SU-DHL-6 (cell line): ENCODE results near the gene RANBP1.
"Not testable (repeated sequence)": the region's sequence is repeated elsewhere in the genome, so short reads cannot be mapped to it uniquely, and the experiment has no call there.

Source experiments
- H2AFZ ChIP-seq: fragments of 200-600 bp; sonication (generic); 2 replicates; pipeline ENCODE4 v1.6.1; 2014; ENCODE audit warnings: low read depth, mild to moderate bottlenecking, moderate library complexity, mixed read lengths, antibody characterized with exemption, low read length; ENCODE audit not compliant: severe bottlenecking
- H3F3A ChIP-seq: fragments of 200-600 bp; shearing (Covaris generic); 2 replicates; pipeline ENCODE4 v1.6.0; 2016; ENCODE audit warnings: antibody characterized with exemption, mild to moderate bottlenecking; ENCODE audit not compliant: insufficient read depth
- H3K27ac ChIP-seq: fragments of 200-600 bp; sonication (generic); 2 replicates; pipeline ENCODE4 v1.5.1; 2016; ENCODE audit warnings: low read depth, mild to moderate bottlenecking, low read length, moderate library complexity, mixed read lengths
- H3K27me3 ChIP-seq: fragments of 200-600 bp; sonication (generic), shearing (Covaris generic); 2 replicates; pipeline ENCODE4 v1.6.0; 2014; ENCODE audit warnings: mild to moderate bottlenecking, low read length
- H3K36me3 ChIP-seq: fragments of 200-600 bp; sonication (generic); 2 replicates; pipeline ENCODE4 v1.6.1; 2014; ENCODE audit warnings: mild to moderate bottlenecking, low read length, mixed read lengths
- H3K4me2 ChIP-seq: fragments of 300-600, 200-600 bp; shearing (Covaris generic), sonication (generic); 2 replicates; pipeline ENCODE4 v1.6.0; 2014; ENCODE audit warnings: low read length, low read depth, mild to moderate bottlenecking; ENCODE audit not compliant: poor library complexity, severe bottlenecking
- H3K4me3 ChIP-seq: fragments of 200-600 bp; sonication (generic); 2 replicates; pipeline ENCODE4 v1.5.1; 2014; ENCODE audit warnings: antibody characterized with exemption, low read length, mild to moderate bottlenecking, mixed read lengths; ENCODE audit not compliant: insufficient read depth, poor library complexity, severe bottlenecking
- H3K79me2 ChIP-seq: fragments of 200-600 bp; sonication (generic); 2 replicates; pipeline ENCODE4 v1.6.1; 2014; ENCODE audit warnings: mild to moderate bottlenecking, low read length, moderate library complexity; ENCODE audit not compliant: insufficient read depth
- H3K9ac ChIP-seq: fragments of 200-600 bp; sonication (generic); 2 replicates; pipeline ENCODE4 v1.7.0; 2014; ENCODE audit warnings: mild to moderate bottlenecking, low read length
- H3K9me2 ChIP-seq: fragments of 200-600 bp; sonication (generic); replicated peaks from 2 replicates; pipeline ENCODE4 v1.6.1; 2014; ENCODE audit warnings: low read length; ENCODE audit not compliant: insufficient read depth
- H3K9me3 ChIP-seq: fragments of 200-600 bp; sonication (generic); 2 replicates; pipeline ENCODE4 v1.6.1; 2014; ENCODE audit warnings: low read length, mixed read lengths; ENCODE audit not compliant: insufficient read depth
- H4K20me1 ChIP-seq: fragments of 200-600 bp; sonication (generic); 2 replicates; pipeline ENCODE4 v1.6.1; 2014; ENCODE audit warnings: low read depth, mild to moderate bottlenecking, antibody characterized with exemption, low read length, moderate library complexity, mixed read lengths
- CTCF ChIP-seq: fragments of 200-600 bp; sonication (generic); IDR thresholded peaks from one replicate; pipeline ENCODE4 v1.5.1; 2017; ENCODE audit warnings: antibody characterized with exemption, mild to moderate bottlenecking, low read length, moderate library complexity; ENCODE audit not compliant: insufficient read depth, poor library complexity, severe bottlenecking
- EZH2phosphoT487 ChIP-seq: fragments of 200-600 bp; sonication (generic), shearing (Covaris generic); conservative IDR thresholded peaks from 2 replicates; pipeline ENCODE4 v1.6.1; 2018; ENCODE audit warnings: mild to moderate bottlenecking, antibody characterized with exemption, low read length, moderate library complexity, mixed read lengths

Gene RANBP1

GRCh38 chr22:20158391-20159036 is 42.6 kb downstream of the RANBP1 start:
- H3K27me3 ChIP-seq, result no peaks in the 10 kb centered on the region
- H3K36me3 ChIP-seq, result no peaks in the 10 kb centered on the region
- no peaks in the 10 kb centered on the region for H3F3A ChIP-seq
- H2AFZ ChIP-seq, result no peak overlapping the region
- no peaks in the 10 kb centered on the region for H3K9me2 ChIP-seq
- no peak overlapping the region for H3K27ac ChIP-seq
- no peak overlapping the region for H3K4me2 ChIP-seq
- TF ChIP-seq CTCF (no peak), EZH2phosphoT487 (no peak)
- H3K79me2 ChIP-seq, result no peaks in the 10 kb centered on the region
- H4K20me1 ChIP-seq, result no peaks in the 10 kb centered on the region
- H3K4me3 ChIP-seq, result no peak overlapping the region
- no peaks in the 10 kb centered on the region for H3K9me3 ChIP-seq
- H3K9ac ChIP-seq, result no peak overlapping the region

- no peak overlapping the region for H3K27ac ChIP-seq
- H3K9me3 ChIP-seq, result no peaks in the 10 kb centered on the region
- H3K36me3 ChIP-seq, result no peaks in the 10 kb centered on the region
- no peaks in the 10 kb centered on the region for H3K27me3 ChIP-seq
- no peak overlapping the region for H2AFZ ChIP-seq
- H4K20me1 ChIP-seq, result no peaks in the 10 kb centered on the region
- no peak overlapping the region for H3K4me3 ChIP-seq
- no peaks in the 10 kb centered on the region for H3K9me2 ChIP-seq
- no peak overlapping the region for H3K4me2 ChIP-seq
- no peaks in the 10 kb centered on the region for H3F3A ChIP-seq
- no peaks in the 10 kb centered on the region for H3K79me2 ChIP-seq
- H3K9ac ChIP-seq, result no peak overlapping the region
- TF ChIP-seq EZH2phosphoT487 (no peak), CTCF (no peak)
These were observed 43.2 kb downstream of the RANBP1 start for GRCh38 chr22:20159076-20159475.

GRCh38 chr22:20159531-20159930 is 43.6 kb downstream of the RANBP1 start:
- not testable (repeated sequence) for H3K4me3 ChIP-seq, H3K27ac ChIP-seq, H3K9ac ChIP-seq

GRCh38 chr22:20160041-20160440 is 44.1 kb downstream of the RANBP1 start:
- Histone ChIP-seq H3K79me2 (no peaks in the 10 kb centered on the region), H3K27me3 (no peaks in the 10 kb centered on the region), H2AFZ (no peak overlapping the region), H3K4me2 (no peak overlapping the region), H3K9ac (no peak overlapping the region), H3K4me3 (no peak overlapping the region), H3K9me3 (no peaks in the 10 kb centered on the region), H3K36me3 (no peaks in the 10 kb centered on the region), H3K27ac (no peak overlapping the region), H4K20me1 (no peaks in the 10 kb centered on the region), H3F3A (no peaks in the 10 kb centered on the region), H3K9me2 (no peaks in the 10 kb centered on the region)
- TF ChIP-seq EZH2phosphoT487 (no peak), CTCF (no peak)

More at GRCh38 chr22:20159531-20159930, 43.6 kb downstream of the RANBP1 start:
- not testable (repeated sequence) for H3K79me2 ChIP-seq, H3K9me2 ChIP-seq, H3K9me3 ChIP-seq, H2AFZ ChIP-seq, H3K36me3 ChIP-seq, H4K20me1 ChIP-seq, H3K27me3 ChIP-seq, H3K4me2 ChIP-seq, H3F3A ChIP-seq
